Fibroblast of the aortic adventitia (primary cell): ENCODE data around the gene CACNA1B. TPM values are rescaled to one million over a fixed set of nuclear protein-coding genes. Genes with fewer than 3 reads are reported as not detected.
"Not testable (repeated sequence)": the region's sequence is repeated elsewhere in the genome, so short reads cannot be mapped to it uniquely, and the experiment has no call there.

ENCODE experiments used
- DNase-seq: peaks from one replicate; pipeline ENCODE4 v3.0.0-alpha.2; 2010; ENCODE audit warnings: low read depth
- H3K4me3 ChIP-seq: 2 replicates; pipeline ENCODE4 v1.5.1; 2011; ENCODE audit warnings: low read depth, mild to moderate bottlenecking, control low read depth, low read length, moderate library complexity
- CTCF ChIP-seq: IDR thresholded peaks from 2 replicates; pipeline ENCODE4 v1.5.1; 2011; ENCODE audit warnings: mild to moderate bottlenecking, low read length, control low read depth, inconsistent platforms; ENCODE audit not compliant: insufficient read depth
- total RNA-seq: library from RNA; depleted of rRNA; stranded (reverse); fragments of >200 nt; gene quantifications from 2 replicates; pipeline ENCODE4 v1.2.3, GENCODE V29; 2012; ENCODE audit warnings: low replicate concordance

The CACNA1B gene
- total RNA-seq, 1 donor = under 0.01 TPM

- no peak overlapping the region for H3K4me3 ChIP-seq
- TF ChIP-seq CTCF = no peak
- DNase-seq = no peak
Observed at GRCh38 chr9:138015021-138015829, 137.6 kb downstream of the CACNA1B start.

GRCh38 chr9:138016406-138017187 is 139.0 kb downstream of the CACNA1B start:
- no peak overlapping the region for H3K4me3 ChIP-seq
- no peak for TF ChIP-seq CTCF
- DNase-seq = no peak

- no peak for DNase-seq
Observed at GRCh38 chr9:138017200-138017599, 139.6 kb downstream of the CACNA1B start.

GRCh38 chr9:138019514-138019913 is 141.9 kb downstream of the CACNA1B start:
- H3K4me3 ChIP-seq = not testable (repeated sequence)

More at GRCh38 chr9:138017200-138017599, 139.6 kb downstream of the CACNA1B start:
- TF ChIP-seq CTCF = no peak
- no peak overlapping the region for H3K4me3 ChIP-seq

GRCh38 chr9:138020120-138020794 is 142.7 kb downstream of the CACNA1B start:
- no peak for DNase-seq
- TF ChIP-seq CTCF = no peak
- H3K4me3 ChIP-seq = no peak overlapping the region

More at GRCh38 chr9:138019514-138019913, 141.9 kb downstream of the CACNA1B start:
- DNase-seq = not testable (repeated sequence)

GRCh38 chr9:138020795-138021182 is 143.2 kb downstream of the CACNA1B start:
- no peak for DNase-seq
- H3K4me3 ChIP-seq = no peak overlapping the region
- TF ChIP-seq CTCF = no peak
